Measurements from ENCODE around the gene CACNA1B. TPM values are rescaled to one million over a fixed set of nuclear protein-coding genes. Genes with fewer than 3 reads are reported as not detected.
"Not testable (repeated sequence)": the region's sequence is repeated elsewhere in the genome, so short reads cannot be mapped to it uniquely, and the experiment has no call there.

The CACNA1B gene
- total and polyA plus RNA-seq, 2 of the 4 experiments (the other 2 are of a cell fraction): 0.02 TPM; not detected in 1

- H3K23ac ChIP-seq (ENCODE audit: low read depth, low read length); CTCF ChIA-PET; H3K14ac ChIP-seq (replicated peaks; ENCODE audit: low read depth, low read length); H4K8ac ChIP-seq (ENCODE audit: low read depth in 2 of 2, low read length in 2 of 2); POLR2A ChIA-PET (ENCODE audit: unreplicated experiment); H2AFZ ChIP-seq (replicated peaks; ENCODE audit: low read length, poor library complexity); H3K27ac ChIP-seq (ENCODE audit: insufficient read depth, low read length); H2BK15ac ChIP-seq (ENCODE audit: low read depth, low read length); ATAC-seq (ENCODE audit: low read depth); H3K4me2 ChIP-seq (ENCODE audit: low read depth, low read length); H3K36me3 ChIP-seq (ENCODE audit: control insufficient read depth, insufficient read depth, low read length); H4K91ac ChIP-seq (ENCODE audit: insufficient read depth, low read depth, low read length); H3K4ac ChIP-seq (ENCODE audit: low read depth, low read length); H3K4me3 ChIP-seq (ENCODE audit: insufficient read depth, low read depth, low read length); H2AK9ac ChIP-seq (replicated peaks; ENCODE audit: low read depth, low read length, poor library complexity); H2BK120ac ChIP-seq (ENCODE audit: low read depth, low read length); H2AK5ac ChIP-seq (ENCODE audit: low read depth, low read length); H3K9ac ChIP-seq (ENCODE audit: low read depth, low read length); H3K79me1 ChIP-seq (ENCODE audit: low read depth in 1 of 2, low read length in 2 of 2); H3K18ac ChIP-seq (ENCODE audit: low read depth, low read length); dilution Hi-C loops (cut with HindIII; ENCODE audit: low sequenced_read_pairs, unreplicated experiment); BruUV-seq (replicated peaks); in situ Hi-C loops (cut with MboI; ENCODE audit: low sequenced_read_pairs); H3K9me1 ChIP-seq (ENCODE audit: insufficient read depth, low read length); H4K5ac ChIP-seq (ENCODE audit: low read depth, low read length); intact Hi-C loops (cut with micrococcal nuclease); H3K27me3 ChIP-seq (ENCODE audit: control insufficient read depth, insufficient read depth, low read length); DNase-seq; H2BK20ac ChIP-seq (ENCODE audit: low read depth, low read length); H3K4me1 ChIP-seq (ENCODE audit: control insufficient read depth, insufficient read depth, low read length); H3K56ac ChIP-seq (ENCODE audit: extremely low read depth, insufficient read depth, low read length); H4K20me1 ChIP-seq (ENCODE audit: insufficient read depth, low read length); H2BK5ac ChIP-seq (ENCODE audit: low read depth, low read length, poor library complexity, severe bottlenecking): not testable (repeated sequence)
- H3K9me3 ChIP-seq (ENCODE audit: control insufficient read depth, insufficient read depth, low read length): peaks cover 17% of the 10 kb centered on the region
- no CpG with 5 or more reads among the region's 43 CpGs for WGBS, 2 experiments (ENCODE audit: extremely low coverage in 2 of 2, insufficient read length in 1 of 2)
Measured at GRCh38 chr9:138126858-138127584, 249.4 kb downstream of the CACNA1B start.

GRCh38 chr9:138128027-138128426 is 250.4 kb downstream of the CACNA1B start:
- POLR2A ChIA-PET (ENCODE audit: unreplicated experiment); in situ Hi-C loops (cut with MboI; ENCODE audit: low sequenced_read_pairs); H4K20me1 ChIP-seq (ENCODE audit: insufficient read depth, low read length); H3K18ac ChIP-seq (ENCODE audit: low read depth, low read length); DNase-seq; H4K8ac ChIP-seq (ENCODE audit: low read depth in 2 of 2, low read length in 2 of 2); H2AFZ ChIP-seq (replicated peaks; ENCODE audit: low read length, poor library complexity); H3K27ac ChIP-seq (ENCODE audit: insufficient read depth, low read length); H4K91ac ChIP-seq (ENCODE audit: insufficient read depth, low read depth, low read length); H3K27me3 ChIP-seq (ENCODE audit: control insufficient read depth, insufficient read depth, low read length); H3K36me3 ChIP-seq (ENCODE audit: control insufficient read depth, insufficient read depth, low read length); H2BK15ac ChIP-seq (ENCODE audit: low read depth, low read length); H3K4me2 ChIP-seq (ENCODE audit: low read depth, low read length); H2BK20ac ChIP-seq (ENCODE audit: low read depth, low read length); H3K4ac ChIP-seq (ENCODE audit: low read depth, low read length); H3K9me1 ChIP-seq (ENCODE audit: insufficient read depth, low read length); H3K9me3 ChIP-seq (ENCODE audit: control insufficient read depth, insufficient read depth, low read length); intact Hi-C loops (cut with micrococcal nuclease); H2BK5ac ChIP-seq (ENCODE audit: low read depth, low read length, poor library complexity, severe bottlenecking); H2AK5ac ChIP-seq (ENCODE audit: low read depth, low read length); H3K14ac ChIP-seq (replicated peaks; ENCODE audit: low read depth, low read length); H3K4me1 ChIP-seq (ENCODE audit: control insufficient read depth, insufficient read depth, low read length); CTCF ChIA-PET; H2AK9ac ChIP-seq (replicated peaks; ENCODE audit: low read depth, low read length, poor library complexity); BruUV-seq (replicated peaks); H3K9ac ChIP-seq (ENCODE audit: low read depth, low read length); H4K5ac ChIP-seq (ENCODE audit: low read depth, low read length); H3K56ac ChIP-seq (ENCODE audit: extremely low read depth, insufficient read depth, low read length); H3K79me1 ChIP-seq (ENCODE audit: low read depth in 1 of 2, low read length in 2 of 2); dilution Hi-C loops (cut with HindIII; ENCODE audit: low sequenced_read_pairs, unreplicated experiment); H3K23ac ChIP-seq (ENCODE audit: low read depth, low read length); H2BK120ac ChIP-seq (ENCODE audit: low read depth, low read length); ATAC-seq (ENCODE audit: low read depth); H3K4me3 ChIP-seq (ENCODE audit: insufficient read depth, low read depth, low read length): not testable (repeated sequence)
- WGBS, 2 experiments (ENCODE audit: extremely low coverage in 2 of 2, insufficient read length in 1 of 2): no CpG with 5 or more reads among the region's 12 CpGs

All from IMR-90 (cell line).